Measurements from ENCODE around the gene ROGDI.

ROGDI gene

GRCh38 chr16:4820652-4821051, 18.2 kb upstream of the ROGDI start:
- TF ChIP-seq FOXP2 (optimal IDR thresholded peaks at IDR 0.05; ENCODE audit: borderline replicate concordance, extremely low read depth, extremely low read length, insufficient read depth) (no peak), TAF1 (IDR thresholded peaks at IDR 0.05; ENCODE audit: borderline replicate concordance, insufficient read depth, low read length) (no peak), SIN3A (IDR thresholded peaks at IDR 0.05; ENCODE audit: borderline replicate concordance, insufficient read depth, low read length) (no peak), REST (IDR thresholded peaks at IDR 0.05; ENCODE audit: insufficient read depth in 1 of 2, low read depth in 2 of 2, low read length in 2 of 2) (no peak), POLR2AphosphoS5 (IDR thresholded peaks at IDR 0.05; ENCODE audit: low read depth, low read length) (no peak)

DNA sequence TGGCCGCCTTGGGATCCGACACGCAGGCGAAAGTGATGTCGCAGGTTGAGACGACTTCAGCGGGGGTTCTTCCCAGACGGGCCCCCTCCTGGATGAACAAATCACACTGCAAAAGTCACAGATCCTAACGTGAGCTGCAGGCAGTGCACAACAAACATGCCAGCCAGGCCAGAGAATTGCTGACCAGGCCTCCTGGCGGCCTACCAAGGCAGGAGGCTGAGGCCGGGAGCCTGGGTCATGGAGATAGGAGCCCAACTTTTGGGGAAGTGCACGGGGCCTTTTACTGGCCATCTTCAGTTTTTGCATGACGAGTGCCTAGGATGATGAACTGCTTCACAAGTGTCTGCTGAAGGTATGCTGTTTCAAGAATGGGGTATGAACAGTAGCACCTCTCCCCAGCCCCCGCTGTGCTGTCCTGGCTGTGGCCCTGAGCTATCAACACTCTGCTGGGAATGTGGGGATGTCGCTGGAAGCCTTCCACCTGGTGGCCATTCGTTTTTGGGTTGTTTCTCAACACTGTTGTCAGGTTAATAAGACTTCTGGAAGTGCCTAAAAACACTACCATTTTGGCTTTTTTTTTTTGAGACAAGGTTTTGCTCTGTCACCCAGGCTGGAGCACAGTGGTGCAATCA, 12.2 kb upstream of the ROGDI start:
- TF ChIP-seq FOXP2 (optimal IDR thresholded peaks at IDR 0.05; ENCODE audit: borderline replicate concordance, extremely low read depth, extremely low read length, insufficient read depth): no peak

GRCh38 chr16:4814046-4814445, 11.6 kb upstream of the ROGDI start:
- no peak for TF ChIP-seq POLR2AphosphoS5 (IDR thresholded peaks at IDR 0.05; ENCODE audit: low read depth, low read length)

GRCh38 chr16:4813251-4814003, 11.0 kb upstream of the ROGDI start:
- TF ChIP-seq FOXP2 (optimal IDR thresholded peaks at IDR 0.05; ENCODE audit: borderline replicate concordance, extremely low read depth, extremely low read length, insufficient read depth) (no peak), REST (IDR thresholded peaks at IDR 0.05; ENCODE audit: insufficient read depth in 1 of 2, low read depth in 2 of 2, low read length in 2 of 2) (no peak), SIN3A (IDR thresholded peaks at IDR 0.05; ENCODE audit: borderline replicate concordance, insufficient read depth, low read length) (no peak), TAF1 (IDR thresholded peaks at IDR 0.05; ENCODE audit: borderline replicate concordance, insufficient read depth, low read length) (no peak), POLR2AphosphoS5 (IDR thresholded peaks at IDR 0.05; ENCODE audit: low read depth, low read length) (no peak)

GRCh38 chr16:4811773-4812172, 9.3 kb upstream of the ROGDI start:
- no peak for TF ChIP-seq TAF1 (IDR thresholded peaks at IDR 0.05; ENCODE audit: borderline replicate concordance, insufficient read depth, low read length)
- TF ChIP-seq FOXP2 (optimal IDR thresholded peaks at IDR 0.05; ENCODE audit: borderline replicate concordance, extremely low read depth, extremely low read length, insufficient read depth): no peak
- no peak for TF ChIP-seq SIN3A (IDR thresholded peaks at IDR 0.05; ENCODE audit: borderline replicate concordance, insufficient read depth, low read length)
- TF ChIP-seq POLR2AphosphoS5 (IDR thresholded peaks at IDR 0.05; ENCODE audit: low read depth, low read length): no peak
- no peak for TF ChIP-seq REST (IDR thresholded peaks at IDR 0.05; ENCODE audit: insufficient read depth in 1 of 2, low read depth in 2 of 2, low read length in 2 of 2)

- TF ChIP-seq SIN3A (IDR thresholded peaks at IDR 0.05; ENCODE audit: borderline replicate concordance, insufficient read depth, low read length): no peak
- TF ChIP-seq REST (IDR thresholded peaks at IDR 0.05; ENCODE audit: insufficient read depth in 1 of 2, low read depth in 2 of 2, low read length in 2 of 2): no peak
- no peak for TF ChIP-seq POLR2AphosphoS5 (IDR thresholded peaks at IDR 0.05; ENCODE audit: low read depth, low read length)
- no peak for TF ChIP-seq TAF1 (IDR thresholded peaks at IDR 0.05; ENCODE audit: borderline replicate concordance, insufficient read depth, low read length)
- TF ChIP-seq FOXP2 (optimal IDR thresholded peaks at IDR 0.05; ENCODE audit: borderline replicate concordance, extremely low read depth, extremely low read length, insufficient read depth): no peak
Observed at GRCh38 chr16:4811242-4811641, 8.8 kb upstream of the ROGDI start.

Data from PFSK-1 (cell line).